DOHH2 (cell line): ENCODE measurements around the gene BPIFA3.

ENCODE experiments used
- CTCF ChIP-seq: fragments of 200-600 bp; sonication (generic); IDR thresholded peaks from one replicate; pipeline ENCODE4 v1.5.1; 2014; ENCODE audit warnings: antibody characterized with exemption, mild to moderate bottlenecking, low read depth, low read length; ENCODE audit not compliant: poor library complexity, severe bottlenecking
- EZH2phosphoT487 ChIP-seq: fragments of 200-600 bp; sonication (generic); IDR thresholded peaks from 2 replicates; pipeline ENCODE4 v1.6.1; 2017; ENCODE audit warnings: borderline replicate concordance, mild to moderate bottlenecking, antibody characterized with exemption, low read length, moderate library complexity, mixed read lengths

GRCh38 chr20:33203444-33203843 lies 13.7 kb upstream of the BPIFA3 start:
- no peak for TF ChIP-seq CTCF
- no peak for TF ChIP-seq EZH2phosphoT487
